Activated CD4-positive, alpha-beta T cell treated with anti-CD3 and anti-CD28 coated beads for 4 hours (primary cell): ENCODE results near the gene CHP2.
"Not testable (repeated sequence)": the region's sequence is repeated elsewhere in the genome, so short reads cannot be mapped to it uniquely, and the experiment has no call there.

Experiments used
- DNase-seq, 2 donors: peaks; one replicate each; pipeline ENCODE4 v3.0.0-alpha.2; 2020

CHP2 gene

GRCh38 chr16:23748630-23749029 is 6.2 kb upstream of the CHP2 start:
- no peak for DNase-seq

DNA sequence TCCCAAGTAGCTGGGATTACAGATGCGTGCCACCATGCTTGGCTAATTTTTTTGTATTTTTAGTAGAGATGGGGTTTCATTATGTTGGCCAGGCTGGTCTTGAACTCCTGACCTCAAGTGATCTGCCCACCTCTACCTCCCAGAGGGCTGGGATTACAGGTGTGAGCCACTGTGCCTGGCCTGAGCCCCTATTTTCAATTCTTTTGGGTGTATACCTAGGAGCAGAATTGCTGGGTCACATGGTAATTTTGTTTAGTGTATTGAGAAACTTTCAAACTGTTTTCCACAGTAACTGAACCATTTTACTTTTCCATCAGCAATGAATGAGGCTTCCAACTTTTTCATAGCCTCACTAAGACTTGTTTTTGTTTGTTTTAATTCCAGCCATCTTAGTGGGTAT is 3.8 kb upstream of the CHP2 start:
- DNase-seq: not testable (repeated sequence)

DNA sequence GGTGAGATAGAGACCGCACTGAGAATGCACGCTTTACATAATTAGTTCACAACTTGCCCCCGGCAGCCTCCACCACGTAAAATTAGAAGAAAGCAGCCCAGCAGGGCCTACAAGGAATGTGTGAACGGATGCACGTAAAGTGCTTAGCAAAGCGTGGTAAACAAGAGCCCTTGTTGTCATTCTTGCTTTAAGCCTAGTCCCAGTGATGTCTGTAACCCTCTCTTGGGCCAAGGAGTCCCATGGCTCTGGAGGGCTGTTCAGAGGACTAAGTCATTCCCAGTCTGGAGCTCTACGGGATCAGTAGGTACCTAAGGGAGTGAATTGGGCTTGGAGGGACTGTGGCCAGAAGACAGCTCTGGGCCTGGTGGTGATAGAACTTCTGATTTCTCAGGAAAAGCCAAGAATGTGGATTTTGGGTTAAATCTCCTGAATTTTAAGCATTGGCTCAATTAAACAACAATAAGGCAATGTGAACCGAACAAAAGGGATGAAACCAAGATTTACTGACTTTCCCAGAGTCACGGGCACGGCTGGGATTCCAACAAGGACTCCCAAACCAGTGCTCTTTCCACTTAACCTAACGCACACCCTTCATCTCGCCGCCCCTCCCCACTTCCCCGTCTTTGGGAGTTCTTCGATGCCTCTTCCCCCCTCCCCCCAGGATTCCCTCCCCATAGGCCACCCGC is 775 bp upstream of the CHP2 start:
- no peak for DNase-seq

GRCh38 chr16:23755484-23755809 is 621 bp downstream of the CHP2 start:
- no peak for DNase-seq

- DNase-seq: no peak
Measured at GRCh38 chr16:23757116-23757515, 2.3 kb downstream of the CHP2 start.

DNA sequence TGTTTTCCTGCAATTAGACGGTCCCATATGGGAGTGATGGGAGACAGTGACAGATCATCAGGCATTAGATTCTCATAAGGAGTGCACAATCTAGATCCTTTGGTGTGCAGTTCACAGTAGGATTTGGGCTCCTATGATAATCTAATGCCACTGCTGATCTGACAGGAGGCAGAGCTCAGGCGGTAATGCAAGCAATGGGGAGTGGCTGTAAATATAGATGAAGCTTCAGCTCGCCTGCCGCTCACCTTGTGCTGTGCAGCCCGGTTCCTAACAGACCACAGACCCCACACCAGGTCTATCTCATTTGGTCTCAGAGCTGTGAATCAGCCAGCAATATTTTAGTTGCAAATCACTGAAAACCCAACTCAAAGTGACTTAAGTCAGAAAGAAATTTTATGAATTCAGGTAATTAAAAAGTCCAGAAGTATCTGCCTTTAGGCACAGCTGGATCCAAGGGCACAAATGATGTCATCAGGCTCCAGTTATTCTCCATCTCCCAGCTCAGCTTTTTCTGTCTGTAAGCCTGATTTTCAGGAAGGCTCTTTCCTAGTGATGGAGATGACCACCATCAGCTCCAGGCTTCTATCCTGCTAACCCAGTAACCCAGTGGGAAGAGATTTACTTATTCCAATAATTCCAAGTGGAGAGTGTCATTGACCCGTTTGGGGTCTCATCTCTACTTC is 3.3 kb downstream of the CHP2 start:
- no peak for DNase-seq

DNA sequence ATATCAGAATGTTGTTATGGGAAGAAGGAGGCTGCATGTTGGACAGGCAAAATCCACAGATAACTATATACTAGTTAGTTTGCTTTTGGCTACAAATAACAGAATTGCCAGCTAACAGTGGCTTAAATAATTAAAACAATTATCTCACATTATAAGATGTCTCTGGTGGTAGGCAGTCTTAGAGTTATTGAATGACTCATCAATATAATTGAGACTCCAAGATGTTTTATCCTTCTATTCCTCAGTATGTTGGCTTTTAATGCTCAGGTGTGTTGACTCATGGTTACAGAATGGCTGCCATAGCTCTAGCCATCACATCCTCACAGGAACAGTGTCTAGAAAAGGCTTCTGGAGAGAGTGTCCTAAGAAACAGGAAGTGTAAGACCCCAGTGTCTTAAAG is 11.1 kb downstream of the CHP2 start:
- no peak for DNase-seq

- DNase-seq: no peak
Measured at GRCh38 chr16:23768581-23768980, 13.8 kb downstream of the CHP2 start.

DNA sequence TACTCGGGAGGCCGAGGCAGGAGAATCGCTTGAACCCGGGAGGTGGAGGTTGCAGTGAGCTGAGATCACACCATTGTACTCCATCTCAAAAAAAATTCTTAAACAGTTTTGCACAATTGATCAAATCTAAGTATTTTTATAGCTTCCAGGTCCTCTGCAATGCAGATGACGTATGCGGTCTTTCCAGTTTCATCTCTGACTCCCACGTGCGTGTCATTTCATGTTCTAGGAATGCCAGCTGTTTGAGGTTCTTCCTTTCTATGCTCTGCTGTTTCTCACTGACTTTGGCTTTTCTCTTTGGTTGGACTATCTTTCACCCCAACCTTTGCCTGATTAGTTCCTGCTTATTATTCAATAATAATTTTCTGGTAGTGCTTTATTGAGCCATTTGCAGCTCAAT is 16.2 kb downstream of the CHP2 start:
- no peak for DNase-seq

GRCh38 chr16:23771642-23772041 is 16.8 kb downstream of the CHP2 start:
- DNase-seq: no peak

DNA sequence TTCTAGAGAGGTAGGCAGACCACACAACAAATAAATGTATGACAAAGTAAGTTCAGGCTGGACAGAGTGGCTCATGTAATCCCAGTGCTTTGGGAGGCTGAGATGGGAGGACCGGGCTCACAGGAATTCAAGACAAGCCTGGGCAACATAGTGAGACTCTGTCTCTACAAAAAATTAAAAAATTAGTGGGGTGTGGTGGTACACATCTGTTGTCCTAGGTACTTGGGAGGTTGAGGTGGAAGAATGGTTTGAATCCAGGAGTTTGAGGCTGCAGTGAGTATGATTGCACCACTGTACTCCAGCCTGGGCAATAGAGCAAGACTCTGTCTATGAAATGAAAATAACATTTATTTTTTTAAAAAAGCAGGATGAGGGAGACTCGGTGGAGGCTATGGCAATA is 18.5 kb downstream of the CHP2 start:
- no peak for DNase-seq

DNA sequence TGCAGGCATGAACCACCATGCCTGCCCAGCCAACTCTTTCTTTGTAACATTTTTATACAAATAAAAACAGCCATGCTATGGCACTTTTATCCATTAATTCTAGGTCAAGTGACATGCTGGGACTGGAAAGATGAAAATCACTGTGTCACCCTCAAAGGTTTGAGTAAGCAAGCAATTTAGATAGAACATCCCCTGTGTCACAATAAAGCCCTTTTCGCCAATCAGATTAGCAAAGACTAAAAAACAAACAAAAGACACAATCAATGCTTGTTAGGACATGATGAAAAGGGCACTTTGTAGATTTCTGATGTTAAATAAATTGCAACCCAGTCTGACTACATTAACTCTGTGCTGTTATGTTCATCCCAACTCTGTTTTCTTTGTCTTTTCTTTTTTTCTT is 26.4 kb downstream of the CHP2 start:
- DNase-seq: no peak

DNA sequence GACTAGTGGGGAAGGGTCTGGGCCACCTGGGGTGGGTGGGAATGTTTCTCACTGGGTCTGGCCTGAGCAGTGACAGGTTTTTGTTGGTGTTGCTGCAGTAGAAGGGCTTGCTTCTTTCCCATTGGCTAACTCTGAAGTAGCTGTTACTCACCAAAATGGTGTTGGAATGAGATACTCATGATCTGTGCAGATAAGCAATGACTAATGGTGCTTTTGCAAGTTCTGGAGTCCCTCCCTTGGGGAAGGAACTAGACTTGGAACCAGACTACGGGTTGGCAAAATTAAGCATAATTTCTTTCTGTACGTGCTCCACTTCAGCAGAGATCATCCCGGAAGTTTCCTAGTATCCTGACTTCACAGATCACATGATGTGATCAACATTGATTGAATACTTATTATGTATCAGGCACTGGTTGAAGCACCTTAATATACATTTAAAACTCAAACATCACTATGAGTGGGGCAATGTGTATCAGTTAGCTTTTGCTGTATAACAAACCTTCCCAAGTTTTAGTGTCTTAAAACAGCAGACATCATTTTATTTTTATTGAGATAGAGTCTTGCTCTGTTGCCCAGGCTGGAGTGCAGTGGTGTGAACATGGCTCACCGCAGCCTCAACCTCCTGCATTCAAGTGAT is 30.1 kb downstream of the CHP2 start:
- no peak for DNase-seq

DNA sequence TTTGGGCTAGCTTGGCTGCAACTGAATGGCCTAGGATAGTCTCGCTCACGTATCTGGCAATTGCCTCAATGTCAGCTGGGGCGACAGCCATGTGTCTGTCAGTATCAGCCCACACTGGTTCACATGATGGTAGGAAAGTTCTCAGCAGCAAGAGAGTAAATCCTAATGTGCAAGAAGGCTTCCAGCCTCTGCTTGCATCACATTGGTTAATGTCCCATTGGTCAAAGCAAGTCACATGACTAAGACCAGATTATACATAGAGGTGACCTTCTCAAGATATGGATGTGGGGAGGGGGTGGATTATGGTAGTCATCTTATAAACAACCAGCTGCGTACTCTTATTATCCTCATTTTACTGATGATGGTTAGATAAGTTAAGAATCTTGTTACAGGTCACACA is 31.0 kb downstream of the CHP2 start:
- DNase-seq: no peak

DNA sequence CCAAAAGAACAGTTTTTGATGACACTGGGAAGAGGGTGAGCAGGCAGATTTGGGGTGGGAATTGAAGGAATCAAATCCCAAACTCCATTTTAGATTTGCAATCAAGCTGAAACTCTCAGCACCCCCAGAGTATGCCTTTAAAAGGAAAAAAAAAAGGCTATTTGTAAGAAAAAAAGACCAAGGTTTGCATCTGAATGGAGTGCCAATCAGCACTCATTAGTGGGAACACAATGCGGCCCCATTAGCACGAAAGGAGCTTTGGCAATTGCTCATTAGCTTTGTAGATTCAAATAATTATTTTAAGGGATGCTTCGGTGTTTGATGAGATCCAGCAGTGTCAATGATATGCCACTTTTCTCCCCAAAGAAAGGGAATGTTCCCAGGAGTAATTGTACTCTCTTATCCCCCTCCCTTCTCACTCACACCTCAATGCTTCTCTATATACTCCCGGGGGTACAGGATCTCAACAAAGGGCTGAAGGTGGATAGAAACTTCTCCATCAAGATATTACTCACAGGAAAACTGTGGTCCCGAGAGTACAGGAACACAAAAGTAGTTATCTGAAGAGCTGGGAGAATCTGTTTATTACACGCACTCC is 32.2 kb downstream of the CHP2 start:
- no peak for DNase-seq

DNA sequence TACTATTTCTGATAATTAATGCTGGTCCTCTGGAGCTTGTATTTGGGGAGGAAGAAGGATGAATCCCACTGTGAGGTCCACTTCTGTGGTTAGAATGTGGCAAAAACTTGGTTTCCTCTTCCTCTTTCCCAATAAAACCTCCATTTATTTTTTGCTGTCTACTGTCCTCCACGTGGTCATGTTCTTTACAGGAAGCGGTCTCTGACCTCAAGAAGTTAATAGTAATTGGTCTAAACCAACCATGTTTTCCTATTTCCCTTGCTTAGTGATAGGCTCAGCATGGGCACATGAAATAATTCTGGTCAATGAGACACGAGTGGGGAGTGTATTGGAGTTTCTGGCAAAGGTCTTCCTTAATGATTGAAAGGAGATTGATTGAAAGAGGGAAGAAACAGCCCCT is 33.9 kb downstream of the CHP2 start:
- DNase-seq: no peak

DNA sequence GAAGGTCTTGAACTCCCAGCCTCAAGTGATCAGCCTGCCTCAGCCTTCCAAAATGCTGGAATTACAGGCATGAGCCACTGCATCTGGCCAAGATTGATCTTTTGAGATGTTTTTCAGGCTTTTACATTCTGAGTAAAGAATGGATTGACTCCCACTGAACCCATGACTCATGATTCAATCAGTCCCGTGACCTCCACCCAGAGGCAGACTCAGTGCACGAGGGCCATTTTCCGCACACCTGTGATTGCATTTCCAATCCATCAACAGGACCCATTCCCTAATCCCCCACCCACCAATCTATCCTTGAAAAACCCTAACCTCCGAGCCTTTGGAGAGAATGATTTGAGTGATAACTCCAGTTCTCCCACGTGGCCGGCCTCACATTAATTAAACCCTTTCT is 40.6 kb downstream of the CHP2 start:
- DNase-seq: no peak

DNA sequence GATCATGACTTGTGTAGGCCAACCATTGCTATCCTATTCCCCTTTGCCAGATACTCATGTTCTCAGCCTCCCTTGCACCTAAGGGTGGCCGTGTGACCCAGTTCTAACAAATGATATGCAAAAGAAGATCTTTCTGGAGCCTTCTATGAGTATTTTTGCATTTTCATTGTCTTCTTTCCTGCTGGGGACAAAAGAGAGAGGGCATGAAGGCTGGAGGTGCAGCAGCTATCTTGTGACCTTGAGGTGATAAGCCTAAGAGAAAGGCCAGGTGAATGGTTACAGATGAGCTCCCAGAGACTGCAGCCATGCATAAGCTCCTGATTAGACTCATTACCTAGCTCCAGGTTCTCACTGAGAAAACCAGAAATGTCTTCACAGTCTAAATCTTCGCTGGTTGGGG is 42.1 kb downstream of the CHP2 start:
- no peak for DNase-seq

- DNase-seq: peak; percentile 77 to 80
Measured at GRCh38 chr16:23801378-23801777, 46.6 kb downstream of the CHP2 start.

DNA sequence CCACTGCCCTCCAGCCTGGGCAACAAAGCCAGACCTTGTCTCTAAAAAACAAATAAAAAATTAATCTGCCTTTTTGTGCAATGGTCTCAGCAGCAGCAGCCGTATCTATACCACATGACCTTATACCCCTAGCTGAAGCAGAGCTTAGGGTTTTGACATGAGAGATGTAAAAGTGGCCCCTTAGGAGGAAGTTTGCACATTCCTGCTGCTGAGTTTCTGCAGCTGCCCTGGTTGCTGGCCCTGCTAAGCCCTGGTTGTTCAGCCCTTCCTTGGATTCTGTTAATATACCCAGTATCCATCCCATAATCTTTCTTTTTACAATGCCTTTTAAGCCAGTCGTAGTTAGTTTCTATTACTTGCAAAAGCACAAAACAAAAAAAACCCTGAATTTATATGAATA is 48.0 kb downstream of the CHP2 start:
- no peak for DNase-seq

DNA sequence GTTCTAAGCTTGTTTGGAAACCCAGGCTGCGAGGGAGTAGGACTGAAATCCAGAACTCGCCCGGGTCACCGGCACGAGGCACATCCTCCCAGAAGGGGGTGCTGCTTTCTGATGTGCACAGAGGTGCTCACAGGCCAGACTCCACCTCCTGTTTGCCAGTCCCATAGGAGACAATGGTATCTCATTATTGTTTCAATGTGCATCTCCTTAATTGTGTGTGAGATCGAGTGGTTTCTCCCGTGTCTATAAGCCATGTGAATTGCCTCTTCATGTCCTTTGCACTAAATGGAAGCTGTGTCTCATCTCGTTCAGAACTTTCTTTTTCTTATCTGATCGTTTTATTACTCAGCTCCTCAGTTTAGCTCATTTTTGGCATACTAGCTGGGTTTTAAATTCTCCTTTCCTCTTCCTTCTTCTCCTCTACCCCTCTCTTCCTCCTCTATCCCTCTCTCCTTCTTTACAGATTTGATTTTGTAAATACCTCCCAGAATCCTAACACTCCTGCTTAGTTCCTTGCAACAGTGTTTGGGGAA is 48.8 kb downstream of the CHP2 start:
- DNase-seq: peak; percentile 73 to 75

DNA sequence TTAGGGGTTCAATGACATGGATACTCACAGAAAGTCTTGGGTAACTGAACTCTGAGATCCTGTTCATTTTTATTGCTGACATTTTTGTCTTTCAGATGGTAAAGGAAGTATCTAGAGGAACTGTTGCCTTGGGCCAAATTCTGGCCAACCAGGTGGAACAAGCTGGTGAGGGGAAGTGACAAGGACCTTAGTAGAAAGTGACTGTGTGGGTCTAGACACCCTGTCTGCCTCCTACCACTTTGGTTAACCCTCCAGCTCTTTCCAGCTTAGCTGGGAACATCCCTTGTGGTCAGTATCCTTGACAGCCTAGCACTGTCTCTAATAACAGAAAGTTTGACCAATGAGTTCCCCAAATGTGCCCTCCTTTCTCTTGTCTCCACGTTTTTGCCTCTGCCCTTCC is 52.2 kb downstream of the CHP2 start:
- no peak for DNase-seq
